HG03280 (cell line): ENCODE data around the gene SEPTIN10.
A peak's percentile ranks its signal among the peaks of the same experiment; 100 is the strongest.
"Not testable (repeated sequence)": the region's sequence is repeated elsewhere in the genome, so short reads cannot be mapped to it uniquely, and the experiment has no call there.

Experiments used
- ATAC-seq: cut with Tn5 transposase; IDR thresholded peaks from one replicate; pipeline ENCODE4 v1.9.1; 2021; ENCODE audit warnings: mild to moderate bottlenecking, moderate library complexity; ENCODE audit not compliant: unreplicated experiment

Gene SEPTIN10

DNA sequence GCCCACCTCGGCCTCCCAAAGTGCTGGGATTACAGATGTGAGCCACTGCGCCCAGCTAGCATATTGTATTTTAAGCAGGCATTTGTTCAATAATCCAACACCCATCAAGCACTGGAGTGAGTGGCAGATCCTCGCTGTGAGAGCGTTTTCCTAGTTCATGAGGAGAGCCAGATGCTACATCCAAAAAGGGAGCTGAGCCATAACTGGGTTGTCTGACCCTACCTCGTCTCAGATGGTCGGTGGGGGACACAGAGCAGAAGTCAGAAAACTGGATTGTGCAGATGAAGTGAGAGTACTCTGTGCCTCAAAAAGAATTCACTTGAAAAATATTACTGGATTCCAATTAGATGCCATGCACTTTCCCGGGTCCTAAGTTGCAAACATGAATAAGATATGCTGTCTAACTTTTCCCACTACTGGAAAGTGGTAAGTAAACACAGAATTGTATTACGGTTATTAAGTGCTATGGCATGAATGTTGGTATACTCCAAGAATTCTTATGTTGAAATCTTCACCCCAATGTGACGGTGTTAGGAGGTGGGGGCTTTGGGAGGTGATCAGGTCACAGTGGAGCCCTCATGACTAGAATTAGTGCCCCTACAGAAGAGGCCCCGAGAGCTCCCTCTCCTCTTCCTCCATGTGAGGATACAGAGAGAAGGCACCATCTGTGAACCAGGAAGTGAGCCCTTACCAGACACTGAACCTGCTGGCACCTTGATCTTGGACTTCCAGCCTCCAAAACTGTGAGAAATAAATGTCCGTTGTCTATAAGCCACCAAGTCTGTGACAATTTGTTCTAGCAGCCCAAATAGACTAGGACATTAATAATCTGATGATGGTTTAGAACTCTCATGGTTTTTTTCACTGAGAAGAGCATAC, 21.9 kb upstream of the SEPTIN10 start:
- ATAC-seq: no peak

DNA sequence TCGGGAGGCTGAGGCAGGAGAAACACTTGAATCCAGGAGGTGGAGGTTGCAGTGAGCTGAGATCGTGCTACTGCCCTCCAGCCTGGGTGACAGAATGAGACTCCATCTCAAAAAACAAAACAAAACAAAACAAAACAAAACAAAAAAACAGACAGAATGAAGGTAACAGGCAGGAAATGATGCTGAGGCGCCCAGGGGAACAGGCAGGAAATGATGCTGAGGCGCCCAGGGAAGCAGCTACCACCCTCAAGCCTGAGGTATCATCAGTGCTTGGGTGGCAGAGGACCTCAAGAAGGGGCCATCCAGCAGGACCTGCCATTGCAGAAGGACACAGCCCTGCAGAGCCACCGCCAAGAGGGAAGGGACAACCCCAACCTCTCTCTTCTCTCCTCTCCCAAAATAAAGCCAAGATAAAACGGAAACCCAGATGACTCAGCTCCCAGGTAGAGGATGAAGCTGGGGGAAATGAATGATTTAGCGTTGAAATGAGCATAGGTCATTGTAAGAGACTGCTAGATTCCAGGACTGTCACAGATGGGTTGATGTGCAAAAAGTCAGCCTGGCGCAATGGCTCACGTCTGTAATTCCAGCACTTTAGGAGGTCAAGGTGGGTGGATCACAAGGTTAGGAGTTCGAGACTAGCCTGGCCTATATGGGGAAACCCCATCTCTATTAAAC, 19.7 kb upstream of the SEPTIN10 start:
- no peak for ATAC-seq

DNA sequence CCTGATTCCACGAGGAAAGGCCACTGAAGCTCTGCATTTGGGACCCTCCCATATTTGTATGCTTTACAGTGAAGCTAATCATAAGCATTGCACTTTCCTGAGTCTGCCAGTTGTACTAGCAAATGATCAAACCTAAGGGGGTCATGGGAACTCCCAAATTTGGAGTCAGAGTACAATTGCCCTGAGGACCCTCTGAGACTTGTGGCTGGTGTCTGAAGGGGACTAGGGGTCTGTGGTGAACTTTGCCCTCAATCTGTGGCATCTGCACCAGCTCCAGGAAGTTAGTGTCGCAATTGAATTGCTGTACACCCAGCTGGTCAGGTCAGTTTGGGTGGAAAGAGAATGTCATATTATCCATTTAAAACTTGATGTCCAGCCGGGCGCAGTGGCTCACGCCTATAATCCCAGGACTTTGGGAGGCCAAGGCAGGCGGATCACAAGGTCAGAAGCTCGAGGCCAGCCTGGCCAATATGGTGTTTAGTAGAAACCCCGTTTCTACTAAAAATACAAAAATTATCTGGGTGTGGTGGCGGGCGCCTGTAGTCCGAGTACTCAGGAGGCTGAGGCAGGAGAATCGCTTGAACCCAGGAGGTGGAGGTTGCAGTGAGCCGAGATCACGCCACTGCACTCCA, 18.5 kb upstream of the SEPTIN10 start:
- ATAC-seq: no peak

DNA sequence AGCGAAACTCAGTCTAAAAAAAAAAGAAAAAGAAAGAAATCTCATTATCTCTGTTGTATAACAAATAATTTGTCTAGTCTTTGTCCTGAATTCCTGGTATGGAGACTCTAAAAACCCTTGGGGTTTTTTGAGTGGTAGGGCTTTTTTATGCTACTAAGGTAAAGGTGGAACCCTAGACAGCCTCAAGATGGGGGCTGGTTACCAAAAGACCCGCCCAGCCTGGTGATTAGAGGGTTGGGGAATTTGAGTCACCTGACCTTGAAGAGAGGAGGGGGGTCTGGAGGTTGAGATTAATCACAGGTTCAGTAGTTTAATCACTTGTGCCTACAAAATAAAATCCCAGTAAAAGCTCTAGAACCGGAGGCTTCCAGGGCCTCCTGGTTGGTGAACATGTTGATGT, 18.0 kb upstream of the SEPTIN10 start:
- no peak for ATAC-seq

DNA sequence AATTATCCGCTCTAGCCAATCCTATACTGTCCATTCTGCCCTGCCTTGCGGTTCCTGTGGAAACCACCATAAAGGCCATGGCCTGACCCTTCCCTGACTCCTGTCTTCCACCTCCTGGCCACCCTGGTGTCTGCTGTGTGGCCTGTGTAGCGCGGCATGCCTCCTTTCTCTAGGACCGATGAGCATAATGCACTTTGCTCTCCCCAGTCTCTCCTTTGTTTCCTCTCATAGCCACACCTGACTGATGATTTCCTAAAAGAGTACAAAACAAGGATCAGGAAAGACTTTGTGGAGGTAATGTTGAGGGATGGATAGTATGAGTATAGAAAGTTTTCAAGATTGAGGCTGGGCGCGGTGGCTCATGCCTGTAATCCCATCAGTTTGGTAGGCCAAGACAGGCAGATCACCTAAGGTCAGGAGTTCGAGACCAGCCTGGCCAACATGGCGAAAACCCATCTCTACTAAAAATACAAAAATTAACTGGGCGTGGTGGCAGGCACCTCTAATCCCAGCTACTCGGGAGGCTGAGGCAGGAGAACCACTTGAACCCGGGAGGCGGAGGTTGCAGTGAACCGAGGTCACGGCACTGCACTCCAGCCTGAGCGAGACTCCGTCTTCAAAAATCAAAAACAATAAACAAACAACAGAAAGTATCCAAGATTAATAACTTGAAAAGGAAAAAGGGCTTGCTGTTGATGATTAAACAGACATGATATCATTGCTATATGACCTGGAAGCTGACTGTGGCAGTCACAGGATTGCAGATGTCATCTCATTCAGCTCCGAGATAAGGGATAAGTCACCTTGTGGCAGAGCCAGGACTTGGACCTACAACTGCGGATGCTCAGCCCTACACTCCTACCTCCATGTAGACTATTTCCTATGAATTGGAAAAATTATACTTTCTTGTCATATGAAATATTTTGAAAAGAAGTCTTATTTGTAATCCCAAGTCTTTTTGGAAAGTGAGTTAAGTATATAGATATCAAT, 17.0 kb upstream of the SEPTIN10 start:
- no peak for ATAC-seq

DNA sequence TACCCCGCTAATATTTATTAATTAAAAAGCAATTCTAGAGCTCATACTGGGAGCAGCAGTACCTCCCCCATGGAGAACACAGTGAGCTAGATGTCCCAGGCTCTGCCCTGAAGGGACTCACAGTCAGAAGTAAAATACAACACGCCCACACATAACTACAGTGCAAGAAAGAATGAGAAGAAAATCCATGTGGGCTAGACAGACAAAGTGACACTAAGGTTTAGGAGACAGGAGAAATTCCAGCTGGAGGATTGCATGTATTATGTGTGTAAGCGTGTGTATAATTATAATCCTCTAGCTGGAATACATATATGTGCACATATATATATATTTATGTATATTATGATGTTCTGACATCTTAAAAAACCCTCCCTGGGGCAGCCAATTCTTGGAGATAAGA, 16.1 kb upstream of the SEPTIN10 start:
- ATAC-seq: no peak

DNA sequence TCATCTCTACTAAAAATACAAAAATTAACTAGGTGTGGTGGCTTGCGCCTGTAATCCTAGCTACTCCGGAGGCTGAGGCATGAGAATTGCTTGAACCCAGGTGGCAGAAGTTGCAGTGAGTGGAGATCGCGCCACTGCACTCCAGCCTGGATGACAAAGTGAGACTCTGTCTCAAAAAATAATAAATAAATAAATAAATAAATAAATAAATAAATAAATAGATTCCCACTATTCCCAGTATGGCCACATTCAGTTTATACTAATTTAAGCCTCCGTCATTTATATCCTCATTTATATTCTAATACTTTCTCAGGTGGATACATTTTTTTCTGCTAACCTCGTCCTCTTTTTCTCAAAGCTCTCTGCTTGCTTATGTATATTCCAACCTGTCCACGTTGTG, 14.6 kb upstream of the SEPTIN10 start:
- not testable (repeated sequence) for ATAC-seq

DNA sequence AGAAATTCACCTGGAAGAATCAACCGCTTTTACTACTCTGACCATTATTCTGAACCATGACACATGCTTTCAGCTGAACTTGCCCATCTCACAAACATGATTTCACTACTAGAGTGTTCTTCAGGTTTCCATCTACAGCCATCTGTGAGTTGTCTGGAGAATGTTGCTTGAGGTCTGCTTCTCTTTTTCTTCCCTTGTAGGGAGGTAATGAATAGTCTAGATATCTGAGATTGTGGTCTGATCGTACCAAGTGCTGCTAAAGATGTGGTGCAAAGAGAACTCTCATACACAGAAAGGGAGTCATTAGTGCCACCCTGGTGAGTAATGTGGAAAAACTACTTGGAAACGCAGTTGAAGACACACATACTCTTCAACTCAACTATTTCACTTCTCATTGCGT, 10.6 kb upstream of the SEPTIN10 start:
- no peak for ATAC-seq

DNA sequence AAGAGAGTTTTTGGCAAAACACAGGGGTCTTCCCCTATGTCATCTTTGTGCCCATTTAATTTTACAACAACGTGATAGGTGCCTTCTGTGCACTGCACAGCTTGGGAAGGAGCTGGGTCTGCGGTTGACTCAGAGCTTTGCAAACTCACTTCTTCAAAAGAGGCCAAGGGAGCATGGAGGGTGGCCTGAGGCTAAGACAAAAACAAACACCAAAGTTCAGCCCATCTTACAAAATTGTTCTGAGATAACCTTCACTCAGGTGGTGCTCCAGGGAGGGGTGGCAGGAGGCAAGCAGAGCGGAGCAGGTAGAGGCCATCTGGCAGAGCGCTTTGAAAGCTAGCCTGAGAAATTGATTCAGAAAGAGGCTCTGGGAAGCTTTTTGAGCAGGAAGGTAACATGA, 10.2 kb upstream of the SEPTIN10 start:
- ATAC-seq: no peak

DNA sequence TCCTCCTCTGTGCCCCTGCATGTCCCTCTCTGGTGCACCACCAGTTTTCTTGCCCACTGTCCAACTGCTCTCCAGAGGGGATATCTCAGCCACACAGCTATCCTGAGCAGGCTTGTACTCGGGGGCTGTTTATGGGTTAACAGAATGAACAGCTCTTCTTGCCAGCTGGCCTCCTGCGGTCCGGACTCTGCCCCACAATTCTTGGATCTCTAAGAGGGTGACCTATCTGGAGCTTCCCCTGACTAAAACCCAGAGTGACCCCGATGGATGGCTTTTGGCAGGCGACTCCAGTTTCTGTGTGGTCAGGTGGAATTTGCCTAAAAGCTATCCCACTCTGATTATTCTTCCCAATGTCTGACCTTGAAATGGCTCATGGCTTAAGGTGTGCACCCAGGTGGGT, 9.5 kb upstream of the SEPTIN10 start:
- ATAC-seq: no peak

DNA sequence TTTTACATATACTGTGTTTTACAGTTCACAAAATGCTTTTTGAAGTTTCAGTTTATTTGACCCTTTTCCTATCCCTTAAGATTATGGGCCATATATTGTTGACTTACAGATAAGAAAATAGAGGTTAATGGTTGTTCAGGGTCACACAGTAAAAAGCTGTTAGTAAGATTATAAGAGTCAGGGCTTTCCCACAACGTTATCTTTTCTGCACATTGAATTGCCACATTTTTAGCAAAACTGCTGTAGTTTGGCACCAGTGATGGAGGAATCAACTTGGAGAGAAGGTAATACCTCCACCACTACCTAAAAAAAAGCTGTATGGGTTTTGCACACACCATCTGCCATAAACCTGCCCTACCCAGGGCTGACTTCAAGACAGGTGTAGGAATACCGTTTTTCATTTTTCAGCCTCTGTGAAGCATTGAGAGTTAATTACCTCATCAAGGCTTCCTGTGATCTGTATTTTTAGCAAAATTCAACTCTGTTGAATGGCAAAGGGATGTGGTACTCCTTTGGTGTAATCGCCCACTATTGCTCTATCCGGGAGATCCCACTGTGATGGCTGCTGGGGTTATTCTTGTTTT, 5.4 kb upstream of the SEPTIN10 start:
- no peak for ATAC-seq

DNA sequence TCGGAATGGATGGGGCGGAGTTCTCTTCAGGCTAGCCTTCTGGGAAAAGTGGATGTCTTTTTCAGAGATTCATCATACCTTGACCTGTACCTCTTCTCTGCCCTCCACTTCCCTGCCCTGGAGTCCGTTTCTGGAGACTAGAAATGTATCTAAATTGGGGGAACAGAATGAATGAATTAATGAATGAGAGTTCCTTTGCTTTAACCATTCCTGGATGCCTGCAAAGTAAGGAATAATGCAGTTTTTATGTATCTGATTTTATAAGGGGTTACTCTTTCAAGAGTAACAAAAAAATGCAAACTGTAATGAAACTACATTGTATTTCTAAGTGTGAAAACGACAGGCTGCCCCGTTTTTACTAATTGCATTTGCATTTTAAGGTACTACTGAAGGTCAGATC, 2.4 kb upstream of the SEPTIN10 start:
- ATAC-seq: no peak

DNA sequence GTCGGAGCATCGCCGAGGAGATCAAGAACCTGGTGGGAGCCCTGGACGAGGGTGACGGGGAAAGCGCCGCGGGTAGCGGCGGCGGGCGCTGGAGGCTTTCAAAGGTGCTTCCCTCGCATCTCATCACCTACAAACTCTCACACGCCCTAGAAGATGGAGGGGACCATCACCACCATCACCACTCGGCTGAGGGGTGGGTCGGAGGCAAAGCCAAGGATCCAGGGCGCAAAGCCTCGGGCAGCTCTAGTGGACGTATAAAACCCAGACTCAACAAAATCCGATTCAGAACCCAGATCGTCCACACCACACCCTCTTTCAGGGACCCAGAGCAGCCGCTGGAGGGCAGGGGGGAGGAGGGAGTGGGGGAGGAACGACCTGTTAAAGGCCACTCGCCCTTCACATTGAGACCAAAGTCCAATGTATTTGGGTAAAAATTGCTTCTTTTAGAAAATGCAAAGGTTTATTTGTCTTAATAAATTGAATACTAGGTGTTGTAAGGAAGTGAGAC, 1.9 kb upstream of the SEPTIN10 start:
- ATAC-seq: no peak

DNA sequence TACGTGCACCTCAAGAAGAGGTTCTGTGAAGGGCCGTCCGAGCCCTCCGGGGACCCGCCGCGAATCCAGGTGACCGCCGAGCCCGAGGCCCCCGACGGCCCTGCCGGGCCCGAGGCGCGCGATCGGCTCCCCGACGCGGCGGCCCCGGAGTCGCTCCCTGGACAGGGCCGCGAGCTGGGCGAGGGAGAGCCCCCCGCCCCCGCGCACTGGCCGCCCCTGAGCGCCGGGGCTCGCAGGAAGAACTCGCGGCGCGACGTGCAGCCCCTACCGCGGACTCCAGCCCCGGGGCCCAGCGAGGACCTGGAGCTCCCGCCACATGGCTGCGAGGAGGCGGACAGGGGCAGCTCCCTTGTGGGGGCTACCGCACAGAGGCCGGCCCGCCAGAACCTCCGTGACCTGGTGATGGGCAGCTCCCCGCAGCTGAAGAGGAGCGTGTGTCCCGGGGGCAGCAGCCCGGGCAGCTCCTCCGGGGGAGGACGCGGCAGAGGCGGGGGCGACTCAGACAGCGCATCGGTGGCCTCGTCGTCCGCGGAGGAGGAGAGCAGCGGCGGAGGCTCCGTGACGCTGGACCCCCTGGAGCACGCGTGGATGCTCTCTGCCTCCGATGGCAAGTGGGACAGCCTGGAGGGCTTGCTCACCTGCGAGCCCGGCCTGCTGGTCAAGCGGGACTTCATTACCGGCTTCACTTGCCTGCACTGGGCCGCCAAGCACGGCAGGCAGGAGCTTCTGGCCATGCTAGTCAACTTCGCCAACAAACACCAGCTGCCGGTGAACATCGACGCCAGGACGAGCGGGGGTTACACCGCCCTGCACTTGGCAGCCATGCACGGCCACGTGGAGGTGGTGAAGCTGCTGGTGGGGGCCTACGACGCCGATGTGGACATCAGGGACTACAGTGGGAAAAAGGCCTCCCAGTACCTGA, 1.2 kb upstream of the SEPTIN10 start:
- ATAC-seq: no peak

DNA sequence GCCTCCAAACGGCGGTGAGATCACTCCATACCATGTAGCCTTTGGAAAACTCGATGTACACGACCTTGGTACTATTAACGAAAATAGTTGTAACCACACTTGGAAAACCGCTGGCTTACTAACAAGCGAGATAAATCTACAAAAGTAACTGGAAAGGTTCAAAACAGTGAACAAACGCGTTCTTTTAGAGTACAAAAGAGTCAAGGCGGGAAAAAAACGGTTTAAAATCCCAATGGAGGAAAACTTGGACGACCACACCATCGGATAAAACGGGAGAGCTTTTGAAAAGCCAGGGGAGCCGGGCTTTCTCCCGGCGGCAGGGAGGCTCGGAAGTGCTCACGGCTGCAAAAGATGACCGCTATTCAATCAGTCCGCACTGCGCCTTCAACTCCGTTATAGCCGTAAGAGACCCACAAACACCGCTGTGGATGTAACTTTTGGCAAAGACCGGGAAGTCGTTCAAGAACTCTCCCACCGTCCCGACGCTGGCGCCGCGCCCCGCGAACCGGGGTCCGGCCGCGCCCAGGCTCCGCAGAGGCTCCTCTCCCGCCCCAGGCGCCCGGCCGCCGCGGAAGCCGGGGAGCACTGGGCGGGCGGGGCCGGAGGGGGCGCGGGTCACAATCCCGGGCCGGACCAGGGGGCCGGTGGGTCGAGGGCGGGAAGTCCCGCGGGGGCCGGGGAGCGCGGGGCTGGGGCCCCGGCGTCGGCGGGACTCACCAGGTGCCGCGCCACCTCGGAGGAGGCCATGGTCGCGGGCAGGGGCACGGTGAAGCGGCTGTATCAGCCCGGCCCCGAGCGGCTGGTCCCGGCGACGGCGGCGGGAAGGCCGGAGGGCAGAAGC, 465 bp downstream of the SEPTIN10 start:
- peak; percentile 19 for ATAC-seq

DNA sequence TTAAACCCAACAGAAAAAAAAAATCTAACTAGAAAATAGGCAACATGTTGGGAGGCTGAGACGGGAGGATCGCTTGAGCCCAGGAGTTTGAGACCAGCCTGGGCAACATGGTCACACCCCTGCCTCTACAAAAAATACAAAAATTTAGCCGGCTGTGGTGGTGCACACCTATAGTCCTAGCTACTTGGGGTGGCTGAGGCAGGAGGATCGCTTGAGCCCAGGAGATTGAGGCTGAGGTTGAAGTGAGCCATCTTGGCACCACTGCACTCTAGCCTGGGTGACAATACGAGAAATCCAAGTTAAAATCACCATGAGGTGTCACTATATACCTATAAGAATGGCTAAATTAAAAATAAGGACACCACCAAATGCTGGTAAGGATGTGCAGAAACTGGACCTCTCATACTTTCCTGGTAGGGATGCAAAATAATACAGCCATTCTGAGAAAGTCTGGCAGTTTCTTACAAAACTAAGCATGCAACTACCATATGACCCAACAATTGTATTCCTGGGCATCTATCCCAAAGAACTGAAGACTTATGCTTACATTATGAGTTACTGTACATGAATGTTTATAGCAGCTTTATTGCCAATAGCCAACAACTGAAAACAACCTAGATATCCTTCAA, 2.2 kb downstream of the SEPTIN10 start:
- no peak for ATAC-seq

DNA sequence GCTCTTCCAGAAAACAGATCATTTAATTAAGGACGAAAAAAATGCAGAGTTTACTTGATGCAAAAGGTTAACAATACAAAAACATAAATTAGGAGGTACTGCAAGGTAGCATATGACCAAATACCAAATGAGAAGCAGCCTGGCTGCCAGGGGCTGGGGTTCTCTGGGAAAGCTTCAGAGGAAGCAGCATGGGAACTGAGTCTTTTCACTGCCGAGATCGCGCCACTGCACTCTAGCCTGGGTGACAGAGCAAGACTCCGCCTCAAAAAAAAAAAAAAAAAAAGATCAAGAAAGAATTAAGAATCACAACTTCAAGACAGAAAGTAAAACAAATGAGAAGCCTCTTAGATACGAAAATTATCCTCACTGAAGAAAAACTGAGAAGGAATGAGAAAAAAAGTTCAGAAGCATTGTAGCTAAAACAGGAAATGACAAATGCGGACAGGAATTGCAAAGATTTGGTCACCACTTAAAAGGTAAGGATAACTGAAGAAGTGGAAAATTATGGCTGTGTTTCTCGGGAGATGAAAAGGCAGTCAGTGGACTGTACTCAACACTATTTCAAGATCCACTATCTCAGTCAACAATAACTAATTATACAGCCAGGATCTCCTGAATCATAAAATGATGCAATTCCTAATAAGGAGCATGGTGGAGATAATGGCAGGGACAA, 4.3 kb downstream of the SEPTIN10 start:
- no peak for ATAC-seq
